Neural cell (in vitro differentiated cells): ENCODE results near the gene KIF12. TPM values are rescaled to one million over a fixed set of nuclear protein-coding genes. Genes with fewer than 3 reads are reported as not detected.

Source experiments
- polyA plus RNA-seq: library from polyadenylated mRNA; depleted of rRNA; stranded (reverse); fragments of >200 nt; gene quantifications from 2 replicates; pipeline ENCODE4 v1.2.3, GENCODE V29; 2014

The KIF12 gene
- polyA plus RNA-seq, 1 donor from 2014 or later = not detected

Other genes starting within 250 kb of the KIF12 start
- 7.1 and 10.3 TPM in 2 replicates for gene ZNF618, start 223.0 kb downstream of the KIF12 start, polyA plus RNA-seq
- not detected in 2 replicates for gene AMBP, start 21.0 kb downstream of the KIF12 start, polyA plus RNA-seq
- 0.04 and 0.25 TPM in 2 replicates for gene COL27A1, start 56.2 kb upstream of the KIF12 start, polyA plus RNA-seq
- gene ORM1, start 223.8 kb upstream of the KIF12 start, polyA plus RNA-seq = not detected in 2 replicates
- gene ORM2, start 230.6 kb upstream of the KIF12 start, polyA plus RNA-seq = not detected in 2 replicates